GM23338 (cell line): Measurements from ENCODE around the gene TEN1.
"Not testable (repeated sequence)": the region's sequence is repeated elsewhere in the genome, so short reads cannot be mapped to it uniquely, and the experiment has no call there.

Experiments used
- CREB1 ChIP-seq: fragments of 250-450 bp; sonication (Bioruptor Pico); IDR thresholded peaks from 2 replicates; pipeline ENCODE4 v1.5.0; 2020; ENCODE audit warnings: low read depth, mild to moderate bottlenecking, moderate library complexity
- EZH2 ChIP-seq: fragments of 200-600 bp; sonication (generic); IDR thresholded peaks from one replicate; pipeline ENCODE4 v1.8.0; 2017; ENCODE audit warnings: antibody characterized with exemption, mild to moderate bottlenecking, low read depth; ENCODE audit not compliant: unreplicated experiment
- POLR2AphosphoS5 ChIP-seq: IDR thresholded peaks from 2 replicates; pipeline ENCODE4 v1.6.1; 2016; ENCODE audit warnings: antibody characterized with exemption, low read depth
- ZNF331 ChIP-seq: fragments of 250-450 bp; sonication (Bioruptor Pico); IDR thresholded peaks from 2 replicates; pipeline ENCODE4 v1.5.0; 2020; ENCODE audit warnings: low read depth, mild to moderate bottlenecking, moderate library complexity
- TF ChIP-seq, protein P1 (sequence below), 2 experiments: fragments of 200-600 bp in 1 of 2; sonication (generic) in 1 of 2; conservative IDR thresholded peaks; 2 replicates each; pipeline versions ENCODE4 v1.5.1 to v1.6.1; 2016 to 2017; ENCODE audit warnings: antibody characterized with exemption in 2 of 2, low read depth in 2 of 2, mild to moderate bottlenecking in 2 of 2, moderate library complexity in 1 of 2

DNA sequence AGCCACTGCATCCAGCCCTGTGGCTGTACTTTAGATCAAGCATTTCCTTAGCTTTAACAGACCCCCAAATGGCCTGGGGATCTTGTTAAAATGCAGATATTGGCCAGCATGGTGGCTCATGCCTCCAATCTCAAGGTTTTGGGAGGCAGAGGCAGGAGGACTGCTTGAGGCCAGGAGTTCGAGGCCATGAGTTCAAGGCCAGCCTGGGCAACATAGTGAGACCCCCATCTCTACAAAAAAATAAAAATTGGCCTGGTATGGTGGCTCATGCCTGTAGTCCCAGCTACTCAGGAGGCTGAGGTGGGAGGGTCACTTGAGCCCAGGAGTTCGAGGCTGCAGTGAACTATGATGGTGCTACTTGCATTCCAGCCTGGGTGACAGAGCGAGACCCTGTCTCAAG, 63.8 kb downstream of the TEN1 start:
- not testable (repeated sequence) for TF ChIP-seq POLR2AphosphoS5; ZNF331; CREB1 (CRISPR knock-in tag); EZH2
- TF ChIP-seq, protein P1, sequence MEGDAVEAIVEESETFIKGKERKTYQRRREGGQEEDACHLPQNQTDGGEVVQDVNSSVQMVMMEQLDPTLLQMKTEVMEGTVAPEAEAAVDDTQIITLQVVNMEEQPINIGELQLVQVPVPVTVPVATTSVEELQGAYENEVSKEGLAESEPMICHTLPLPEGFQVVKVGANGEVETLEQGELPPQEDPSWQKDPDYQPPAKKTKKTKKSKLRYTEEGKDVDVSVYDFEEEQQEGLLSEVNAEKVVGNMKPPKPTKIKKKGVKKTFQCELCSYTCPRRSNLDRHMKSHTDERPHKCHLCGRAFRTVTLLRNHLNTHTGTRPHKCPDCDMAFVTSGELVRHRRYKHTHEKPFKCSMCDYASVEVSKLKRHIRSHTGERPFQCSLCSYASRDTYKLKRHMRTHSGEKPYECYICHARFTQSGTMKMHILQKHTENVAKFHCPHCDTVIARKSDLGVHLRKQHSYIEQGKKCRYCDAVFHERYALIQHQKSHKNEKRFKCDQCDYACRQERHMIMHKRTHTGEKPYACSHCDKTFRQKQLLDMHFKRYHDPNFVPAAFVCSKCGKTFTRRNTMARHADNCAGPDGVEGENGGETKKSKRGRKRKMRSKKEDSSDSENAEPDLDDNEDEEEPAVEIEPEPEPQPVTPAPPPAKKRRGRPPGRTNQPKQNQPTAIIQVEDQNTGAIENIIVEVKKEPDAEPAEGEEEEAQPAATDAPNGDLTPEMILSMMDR (conservative IDR thresholded peaks at IDR 0.05; ENCODE audit: low read depth in 2 of 2), result not testable (repeated sequence)
